ENCODE data around the gene CUL7.
"Not testable (repeated sequence)": the region's sequence is repeated elsewhere in the genome, so short reads cannot be mapped to it uniquely, and the experiment has no call there.

The CUL7 gene

DNA sequence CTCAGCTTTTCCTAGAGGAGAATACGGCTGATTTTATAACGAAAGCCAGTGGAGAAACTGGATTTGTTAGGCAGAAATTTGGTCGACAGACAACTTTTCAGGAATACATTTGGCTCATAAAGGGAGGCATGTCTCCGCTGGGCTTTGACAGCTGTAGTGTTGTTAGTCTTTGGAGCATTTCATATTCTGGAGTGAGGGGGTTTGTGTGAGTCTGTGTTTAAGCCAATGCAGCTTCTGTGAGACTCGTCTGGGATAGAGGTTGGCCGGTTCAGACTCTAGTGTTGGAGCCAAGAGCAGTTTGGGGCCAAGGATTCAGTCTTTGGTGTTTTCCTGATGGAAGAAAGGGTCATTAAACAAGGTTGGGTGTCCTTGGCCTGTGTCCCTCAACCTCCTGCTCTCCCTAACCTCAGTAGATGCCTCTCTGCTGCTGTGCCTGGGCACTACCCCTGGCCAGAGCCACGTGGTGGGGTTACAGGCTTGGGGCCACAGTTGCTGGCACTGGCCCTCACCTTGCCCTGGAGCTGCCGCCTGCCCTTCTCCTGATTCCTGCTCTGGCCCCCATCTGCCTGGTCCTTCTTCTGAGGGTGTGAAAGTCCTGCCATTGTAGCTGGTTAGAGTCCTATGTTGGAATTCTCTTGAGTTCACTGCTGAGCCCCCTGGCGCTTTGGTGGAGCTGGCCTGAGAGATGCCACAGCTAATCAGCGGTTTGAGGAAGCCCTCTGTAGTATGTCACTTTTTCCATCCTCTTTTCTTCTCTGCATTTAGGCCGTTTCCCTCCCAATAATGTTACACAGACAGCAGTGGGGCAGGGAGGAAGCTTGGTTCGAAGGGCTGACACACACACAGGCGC, 29.4 kb upstream of the CUL7 start:
- intact Hi-C loops (cut with DNase I; ENCODE audit: low total_unique reads), result no loop called here
- no peaks in the 10 kb centered on the region for H3K4me1 ChIP-seq
- H3K36me3 ChIP-seq, result no peaks in the 10 kb centered on the region
- no peak overlapping the region for H3K4me3 ChIP-seq
- TF ChIP-seq, protein P1, sequence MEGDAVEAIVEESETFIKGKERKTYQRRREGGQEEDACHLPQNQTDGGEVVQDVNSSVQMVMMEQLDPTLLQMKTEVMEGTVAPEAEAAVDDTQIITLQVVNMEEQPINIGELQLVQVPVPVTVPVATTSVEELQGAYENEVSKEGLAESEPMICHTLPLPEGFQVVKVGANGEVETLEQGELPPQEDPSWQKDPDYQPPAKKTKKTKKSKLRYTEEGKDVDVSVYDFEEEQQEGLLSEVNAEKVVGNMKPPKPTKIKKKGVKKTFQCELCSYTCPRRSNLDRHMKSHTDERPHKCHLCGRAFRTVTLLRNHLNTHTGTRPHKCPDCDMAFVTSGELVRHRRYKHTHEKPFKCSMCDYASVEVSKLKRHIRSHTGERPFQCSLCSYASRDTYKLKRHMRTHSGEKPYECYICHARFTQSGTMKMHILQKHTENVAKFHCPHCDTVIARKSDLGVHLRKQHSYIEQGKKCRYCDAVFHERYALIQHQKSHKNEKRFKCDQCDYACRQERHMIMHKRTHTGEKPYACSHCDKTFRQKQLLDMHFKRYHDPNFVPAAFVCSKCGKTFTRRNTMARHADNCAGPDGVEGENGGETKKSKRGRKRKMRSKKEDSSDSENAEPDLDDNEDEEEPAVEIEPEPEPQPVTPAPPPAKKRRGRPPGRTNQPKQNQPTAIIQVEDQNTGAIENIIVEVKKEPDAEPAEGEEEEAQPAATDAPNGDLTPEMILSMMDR (IDR thresholded peaks at IDR 0.05), result no peak
- H3K27me3 ChIP-seq, result no peaks in the 10 kb centered on the region
- no peak overlapping the region for H3K27ac ChIP-seq
- no peaks in the 10 kb centered on the region for H3K9me3 ChIP-seq
- no peak for DNase-seq

DNA sequence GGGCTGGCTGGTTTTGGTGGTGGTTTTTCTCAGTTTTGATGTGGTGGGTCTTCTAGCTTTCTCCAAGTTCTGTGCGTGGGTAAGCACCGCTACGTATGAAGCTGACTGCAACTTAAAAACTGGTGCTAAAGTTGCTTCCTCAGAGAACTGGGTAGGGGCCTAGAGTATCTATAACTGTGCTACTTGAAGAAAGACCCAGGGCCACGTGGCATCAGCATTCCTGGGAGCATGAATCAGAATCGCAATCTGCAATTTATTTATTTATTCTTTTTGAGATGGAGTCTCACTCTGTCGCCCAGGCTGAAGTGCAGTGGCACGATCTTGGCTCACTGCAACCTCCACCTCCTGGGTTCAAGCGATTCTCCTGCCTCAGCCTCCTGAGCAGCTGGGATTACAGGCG, 28.3 kb upstream of the CUL7 start:
- intact Hi-C loops (cut with DNase I; ENCODE audit: low total_unique reads); H3K27me3 ChIP-seq; H3K27ac ChIP-seq; H3K9me3 ChIP-seq; H3K36me3 ChIP-seq; H3K4me3 ChIP-seq; H3K4me1 ChIP-seq; DNase-seq: not testable (repeated sequence)

DNA sequence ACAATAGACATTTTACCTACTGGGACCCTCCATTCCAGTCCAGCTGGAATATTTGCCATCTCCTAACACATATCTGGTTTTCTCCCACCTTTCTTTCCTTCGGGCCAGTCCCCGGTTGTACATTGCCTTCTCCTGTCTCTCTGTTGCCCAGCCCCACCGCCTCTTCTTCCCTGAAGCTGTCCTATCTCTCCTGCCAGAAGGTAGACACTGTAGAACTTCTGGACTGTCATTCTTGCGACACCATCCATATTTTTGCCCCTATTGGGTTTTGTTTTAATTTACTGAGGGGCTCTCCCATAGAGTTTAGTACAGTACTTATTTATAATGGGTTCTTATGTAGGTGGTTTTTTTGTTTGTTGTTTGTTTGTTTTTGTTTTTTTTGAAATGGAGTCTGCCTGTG, 27.4 kb upstream of the CUL7 start:
- Histone ChIP-seq H3K36me3 (no peaks in the 10 kb centered on the region), H3K9me3 (no peaks in the 10 kb centered on the region), H3K27me3 (peaks cover 0 to 14% of the 10 kb centered on the region in 2 donors), H3K4me1 (peaks cover 0 to 13% (median 9%) of the 10 kb centered on the region in 4 donors), H3K27ac (no peak overlapping the region), H3K4me3 (no peak overlapping the region)
- TF ChIP-seq, protein P1 (IDR thresholded peaks at IDR 0.05), result no peak
- DNase-seq, result no peak
- intact Hi-C loops (cut with DNase I; ENCODE audit: low total_unique reads), result no loop called here

DNA sequence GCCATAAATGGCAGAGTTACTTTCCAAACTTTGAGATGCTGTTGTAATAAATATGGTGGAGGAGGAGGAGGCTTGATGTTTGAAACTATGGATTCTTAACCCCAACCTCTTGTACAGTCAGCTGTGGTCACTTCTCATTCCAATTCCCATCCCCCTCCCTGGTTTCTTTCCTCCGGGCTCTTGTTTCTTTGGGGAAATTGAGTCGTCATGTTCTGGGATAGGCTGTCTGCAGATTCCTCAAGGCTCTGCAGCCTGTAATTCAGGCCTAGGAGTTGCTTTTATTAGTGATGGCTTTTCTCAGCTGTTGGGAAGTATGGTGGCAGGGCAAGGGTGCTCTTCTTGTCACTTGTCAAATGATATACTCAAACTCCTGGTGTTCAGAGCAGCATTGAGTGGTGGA, 25.0 kb upstream of the CUL7 start:
- TF ChIP-seq, protein P1 (IDR thresholded peaks at IDR 0.05), result no peak
- Histone ChIP-seq H3K27ac (no peak overlapping the region), H3K9me3 (no peaks in the 10 kb centered on the region), H3K4me3 (no peak overlapping the region), H3K36me3 (peaks cover 2 to 15% (median 11%) of the 10 kb centered on the region in 3 donors), H3K27me3 (peaks cover 0 to 22% of the 10 kb centered on the region in 2 donors), H3K4me1 (peaks cover 0 to 23% (median 12%) of the 10 kb centered on the region in 4 donors)
- no peak for DNase-seq
- intact Hi-C loops (cut with DNase I; ENCODE audit: low total_unique reads), result loop anchor here (10.0 kb wide), 1 partner anchor 56 kb away; no protein-coding TSS in a partner anchor

DNA sequence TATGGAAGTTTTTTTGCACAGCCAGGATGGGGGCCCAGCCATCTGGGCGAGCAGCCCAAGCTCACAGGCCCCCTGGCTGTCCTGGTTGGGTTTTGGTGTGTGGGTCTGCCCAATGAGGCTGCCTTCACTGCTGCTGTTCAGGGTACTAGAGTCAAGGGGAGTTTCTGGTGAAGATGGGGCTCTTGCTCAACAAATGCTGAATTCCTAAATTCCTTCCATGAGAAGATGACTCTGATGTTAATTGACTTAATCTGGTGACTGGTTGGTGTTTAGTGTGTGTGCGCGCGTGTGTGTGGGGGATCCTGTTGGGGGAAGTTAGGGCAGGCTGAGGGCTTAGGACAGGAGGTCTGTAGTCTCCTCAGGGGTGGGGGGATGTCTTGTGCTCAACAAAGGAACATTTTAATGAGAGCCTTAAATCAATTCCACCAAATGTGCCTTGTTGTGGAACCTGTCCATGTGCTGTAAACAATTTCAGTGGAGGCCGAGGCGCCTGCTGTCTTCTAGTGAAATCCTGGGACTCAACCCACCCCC, 24.4 kb upstream of the CUL7 start:
- Histone ChIP-seq H3K36me3 (peaks cover 8 to 22% (median 16%) of the 10 kb centered on the region in 3 donors), H3K9me3 (no peaks in the 10 kb centered on the region), H3K27me3 (peaks cover 0 to 22% of the 10 kb centered on the region in 2 donors), H3K27ac (no peak overlapping the region), H3K4me1 (peaks cover 0 to 23% (median 12%) of the 10 kb centered on the region in 4 donors), H3K4me3 (no peak overlapping the region)
- intact Hi-C loops (cut with DNase I; ENCODE audit: low total_unique reads), result loop anchor here (10.0 kb wide), 1 partner anchor 57 kb away; no protein-coding TSS in a partner anchor
- DNase-seq, result no peak
- TF ChIP-seq, protein P1 (IDR thresholded peaks at IDR 0.05), result no peak

DNA sequence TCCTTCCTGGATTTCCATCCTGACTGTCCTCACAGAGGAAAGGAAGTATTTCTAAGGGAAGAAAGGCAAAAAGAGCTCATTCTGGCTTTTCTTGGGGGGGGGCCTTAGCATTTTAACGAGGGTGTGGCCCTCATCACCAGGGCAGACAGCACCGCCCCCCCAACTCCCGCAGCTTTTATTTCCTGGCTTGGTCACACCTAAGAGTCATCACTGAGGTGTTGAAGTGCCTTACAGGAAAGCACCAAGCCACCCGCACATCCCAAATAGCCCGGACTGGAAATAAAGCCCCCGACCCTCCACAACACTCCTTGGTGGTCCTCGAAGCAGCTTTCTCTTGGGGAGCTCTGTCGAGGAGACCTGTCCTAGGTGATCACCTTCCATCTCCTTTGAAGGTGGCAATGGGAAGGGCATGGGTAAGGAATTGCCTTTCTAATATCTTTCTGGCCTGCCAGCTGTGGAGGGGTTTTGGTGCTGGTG, 23.7 kb upstream of the CUL7 start:
- Histone ChIP-seq H3K9me3 (no peaks in the 10 kb centered on the region), H3K27me3 (peaks cover 0 to 22% of the 10 kb centered on the region in 2 donors), H3K4me3 (peak overlapping the region in 1 of 2 donors; percentile 56), H3K4me1 (peaks cover 0 to 23% (median 12%) of the 10 kb centered on the region in 4 donors), H3K36me3 (peaks cover 15 to 28% (median 23%) of the 10 kb centered on the region in 3 donors), H3K27ac (no peak overlapping the region)
- TF ChIP-seq, protein P1 (IDR thresholded peaks at IDR 0.05), result no peak
- intact Hi-C loops (cut with DNase I; ENCODE audit: low total_unique reads), result loop anchor here (10.0 kb wide), 1 partner anchor 57 kb away; no protein-coding TSS in a partner anchor
- DNase-seq, result no peak
